Activated gamma-delta T cell treated with anti-CD3 and anti-CD28 coated beads, Interleukin-2, amount 50 U/mL, for 16 hours (primary cell): ENCODE measurements around the gene TIGD3.

Source experiments
- DNase-seq: peaks from one replicate; pipeline ENCODE4 v3.0.0-alpha.2; 2020; ENCODE audit warnings: low read depth

The TIGD3 gene

DNA sequence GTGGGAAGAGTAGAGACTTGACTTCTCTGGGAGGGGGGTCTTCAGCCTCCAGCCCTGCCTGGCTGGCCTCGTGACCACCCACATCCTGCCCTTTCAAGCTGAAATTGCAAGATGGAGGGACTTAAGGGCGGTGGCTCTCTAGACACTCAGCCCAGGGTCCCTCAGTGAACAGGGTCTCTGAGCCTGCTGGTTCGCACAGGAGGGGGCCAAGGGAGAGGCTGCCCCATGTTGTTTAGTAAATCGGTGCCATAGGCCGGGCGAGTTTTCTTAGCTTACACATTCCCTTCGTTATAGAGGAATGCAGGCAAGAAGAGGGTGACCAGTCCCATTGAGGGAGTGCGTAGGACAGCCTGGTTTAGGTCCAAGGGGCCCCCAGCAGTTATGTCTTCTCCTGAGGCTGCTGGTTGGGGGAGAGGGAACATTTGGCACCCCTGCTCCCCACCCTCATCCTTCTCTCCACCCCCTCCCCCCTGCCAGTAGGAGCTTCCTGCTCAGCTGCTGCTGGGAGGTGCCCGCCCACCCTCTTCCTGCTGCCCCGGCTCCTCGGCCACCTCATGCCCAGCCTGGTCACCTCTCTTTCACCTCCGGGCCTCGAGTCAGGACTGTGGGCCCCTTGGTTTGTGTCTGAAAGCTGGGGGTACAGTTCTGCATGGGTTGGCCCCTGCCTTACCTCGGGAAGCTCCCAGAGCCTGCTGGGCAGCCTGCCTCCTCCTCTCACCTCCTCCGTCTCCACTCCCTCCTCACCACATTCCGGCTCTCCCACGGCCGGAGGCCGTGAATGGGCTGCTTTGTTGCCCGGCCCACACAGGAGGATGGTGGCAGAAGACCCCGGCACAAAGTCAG is 35.8 kb downstream of the TIGD3 start:
- no peak for DNase-seq

DNA sequence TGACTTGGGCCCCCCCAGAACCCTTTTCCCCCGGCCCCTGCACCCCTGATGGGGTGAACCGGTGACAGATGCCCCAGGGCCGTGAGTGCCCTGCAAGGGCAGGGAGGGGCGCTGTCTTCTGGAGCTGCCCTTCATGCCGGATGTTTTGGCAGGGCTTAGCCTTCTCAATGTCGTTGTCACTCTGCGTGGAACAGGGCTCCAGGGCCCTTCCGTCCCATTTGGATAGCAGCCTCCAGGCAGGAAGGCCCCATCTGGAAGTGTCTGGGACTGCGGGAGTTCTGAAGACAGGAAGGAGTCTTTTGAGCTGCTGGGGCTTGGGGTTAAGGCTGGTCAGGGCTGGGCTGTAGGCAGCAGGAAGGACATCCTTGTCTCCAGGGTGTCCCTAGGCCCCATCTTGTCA is 36.4 kb downstream of the TIGD3 start:
- DNase-seq = no peak

DNA sequence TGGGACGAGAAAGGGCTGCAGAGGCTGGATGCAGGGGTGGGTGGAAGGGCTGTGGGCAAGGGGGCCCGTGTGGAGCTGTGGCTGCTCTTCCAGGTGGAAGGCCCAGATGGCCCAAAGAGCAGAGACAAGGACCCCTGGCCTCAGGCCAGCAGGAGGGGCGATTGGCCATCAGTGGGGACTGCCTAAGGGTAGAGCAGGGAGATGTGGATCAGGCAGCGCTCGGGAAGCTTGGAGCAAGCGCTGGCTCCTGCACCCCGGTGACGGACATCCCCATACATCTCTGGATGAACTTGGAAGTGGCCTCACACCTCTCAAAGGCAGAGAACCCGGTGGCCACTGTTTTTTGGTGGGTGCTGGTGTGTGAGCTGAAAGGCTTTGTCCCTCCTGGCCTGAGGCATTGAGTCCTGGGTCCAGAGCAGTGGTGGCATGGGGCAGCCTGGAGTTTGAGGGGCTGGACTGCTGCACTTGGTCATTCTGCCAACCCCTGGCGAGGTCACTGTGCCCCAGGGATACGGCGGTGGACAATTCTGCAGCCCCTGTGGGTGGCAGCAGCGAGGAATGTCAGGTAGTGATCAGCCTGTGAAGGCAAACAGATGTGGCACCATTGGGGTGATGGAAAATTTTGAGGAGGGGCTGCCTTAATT is 37.8 kb downstream of the TIGD3 start:
- DNase-seq = no peak

DNA sequence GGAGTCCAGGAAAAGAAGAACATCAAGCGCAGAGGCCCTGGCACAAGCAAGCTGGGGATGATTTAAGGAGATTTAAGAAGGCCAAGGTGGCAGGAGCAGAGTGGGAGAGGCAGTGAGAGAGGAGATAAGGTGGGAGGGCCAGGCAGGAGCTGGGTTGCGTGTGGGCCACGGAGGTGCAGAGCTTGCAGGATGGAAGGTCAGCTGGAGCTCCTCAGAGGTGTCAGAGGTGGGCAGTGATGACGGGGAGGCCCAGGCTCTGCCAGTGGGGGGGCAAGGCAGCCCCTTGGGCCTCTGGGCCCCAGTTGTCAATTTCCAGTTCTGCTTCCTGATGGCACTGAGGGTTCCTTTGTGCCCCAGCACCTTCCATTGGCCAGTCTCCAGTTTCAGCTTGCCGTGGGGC is 38.3 kb downstream of the TIGD3 start:
- no peak for DNase-seq

DNA sequence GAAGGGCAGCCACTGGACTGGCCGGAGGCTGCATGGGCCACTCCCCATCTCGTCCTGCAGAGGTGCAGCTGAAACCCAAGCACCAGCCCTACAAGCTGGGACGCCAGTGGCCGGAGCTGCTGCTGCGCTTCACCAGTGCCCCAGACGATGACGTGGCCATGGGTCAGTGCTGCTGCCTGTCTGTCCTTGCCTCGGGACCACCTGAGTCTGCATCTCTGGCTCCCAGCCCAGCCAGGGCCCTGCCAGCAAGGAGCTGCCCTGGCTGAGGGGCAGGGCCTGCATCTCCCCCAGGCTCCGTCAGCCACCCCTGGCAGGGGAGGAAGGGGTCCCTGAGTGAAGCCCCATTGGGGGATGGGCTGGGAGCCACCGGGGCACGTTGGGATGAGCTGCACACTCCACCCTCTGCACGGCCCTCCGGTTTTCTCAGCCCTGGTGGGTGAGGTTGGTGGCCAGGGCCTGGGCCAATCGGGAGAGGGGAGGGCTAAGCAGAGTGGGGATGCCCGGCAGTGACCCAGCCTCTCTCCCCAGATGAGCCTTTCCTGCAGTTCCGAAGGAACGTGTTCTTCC is 39.0 kb downstream of the TIGD3 start:
- DNase-seq = no peak

DNA sequence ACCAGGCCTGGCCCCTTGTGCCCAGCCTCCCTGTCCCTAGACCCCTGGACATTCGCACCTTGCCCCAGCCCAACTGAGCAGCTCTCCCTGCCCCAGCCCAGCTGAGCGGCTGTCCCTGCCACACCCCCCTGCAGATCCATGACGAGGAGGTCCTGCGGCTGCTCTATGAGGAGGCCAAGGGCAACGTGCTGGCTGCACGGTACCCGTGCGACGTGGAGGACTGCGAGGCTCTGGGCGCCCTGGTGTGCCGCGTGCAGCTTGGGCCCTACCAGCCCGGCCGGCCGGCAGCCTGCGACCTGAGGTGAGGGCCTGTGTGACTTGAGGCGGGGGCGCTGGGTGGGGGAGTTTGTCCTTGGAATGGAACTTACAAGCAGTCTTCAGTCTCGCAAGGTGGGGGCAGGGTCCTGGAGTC is 39.6 kb downstream of the TIGD3 start:
- DNase-seq = no peak

DNA sequence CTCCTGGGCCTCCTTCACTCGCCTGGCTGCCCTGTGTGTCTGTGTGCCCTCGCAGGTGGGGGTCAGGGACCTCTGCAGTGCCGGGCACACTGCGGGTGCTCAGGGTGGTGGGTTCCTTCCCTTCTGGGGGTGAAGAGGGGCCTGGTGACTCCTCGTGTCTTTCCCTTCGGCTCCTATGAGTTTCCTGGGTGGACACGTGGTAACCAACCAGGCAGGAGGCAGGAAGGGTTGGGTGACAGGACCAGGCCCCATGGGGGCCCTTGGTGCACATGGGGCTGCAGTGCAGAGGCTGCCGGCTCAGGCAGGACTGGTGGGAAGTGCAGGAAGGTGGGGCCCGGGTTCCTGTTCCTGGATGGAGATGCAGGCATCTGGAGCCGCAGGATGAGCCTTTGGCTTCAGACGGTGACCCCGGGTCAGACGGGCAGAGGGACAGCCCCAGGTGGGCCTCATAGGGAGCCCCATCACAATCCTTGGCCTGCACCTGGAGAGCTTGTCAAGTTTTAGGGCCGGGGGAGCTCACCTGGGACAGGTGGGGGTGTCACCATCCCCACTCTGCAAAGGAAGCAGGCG is 41.5 kb downstream of the TIGD3 start:
- DNase-seq = no peak

DNA sequence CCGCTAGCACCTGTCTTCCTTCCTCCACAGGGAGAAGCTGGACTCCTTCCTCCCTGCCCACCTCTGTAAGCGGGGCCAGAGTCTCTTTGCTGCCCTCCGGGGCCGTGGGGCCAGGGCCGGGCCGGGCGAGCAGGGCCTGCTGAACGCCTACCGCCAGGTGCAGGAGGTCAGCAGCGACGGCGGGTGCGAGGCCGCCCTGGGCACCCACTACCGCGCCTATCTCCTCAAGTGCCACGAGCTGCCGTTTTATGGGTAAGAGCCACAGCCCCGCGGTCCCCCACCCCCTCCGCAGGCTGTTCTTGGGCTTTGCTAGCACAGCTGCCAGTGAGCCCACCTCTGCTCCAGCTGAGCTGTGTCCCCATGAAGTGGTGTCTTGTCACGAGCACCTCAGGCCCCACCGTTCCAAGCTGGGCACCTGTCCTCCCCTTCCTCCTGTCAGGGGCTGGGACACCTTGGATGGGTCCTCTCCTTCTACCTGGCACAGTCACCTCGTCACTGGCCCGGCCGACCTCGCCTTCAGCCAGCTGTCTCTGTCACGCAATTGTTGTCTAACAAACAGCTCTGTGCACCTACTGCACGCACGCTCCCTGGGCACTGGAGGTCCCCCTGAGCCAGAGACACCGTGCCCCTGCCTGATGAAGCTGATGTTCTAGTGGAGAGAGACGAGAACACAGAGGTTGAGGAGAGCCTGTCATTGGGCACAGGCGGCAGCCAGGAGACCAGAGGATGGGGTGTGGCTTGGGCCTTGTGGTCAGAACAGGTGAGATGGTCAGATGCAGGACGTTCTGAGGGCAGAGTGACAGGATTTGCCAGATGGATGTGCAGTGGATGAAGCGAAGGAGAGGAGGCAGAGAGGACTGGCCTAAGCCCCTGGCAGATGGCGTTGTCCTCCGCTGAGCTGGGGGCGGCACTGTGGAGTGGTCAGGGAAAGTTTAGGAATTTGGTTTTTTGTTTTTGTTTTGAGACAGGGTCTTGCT is 42.5 kb downstream of the TIGD3 start:
- no peak for DNase-seq

DNA sequence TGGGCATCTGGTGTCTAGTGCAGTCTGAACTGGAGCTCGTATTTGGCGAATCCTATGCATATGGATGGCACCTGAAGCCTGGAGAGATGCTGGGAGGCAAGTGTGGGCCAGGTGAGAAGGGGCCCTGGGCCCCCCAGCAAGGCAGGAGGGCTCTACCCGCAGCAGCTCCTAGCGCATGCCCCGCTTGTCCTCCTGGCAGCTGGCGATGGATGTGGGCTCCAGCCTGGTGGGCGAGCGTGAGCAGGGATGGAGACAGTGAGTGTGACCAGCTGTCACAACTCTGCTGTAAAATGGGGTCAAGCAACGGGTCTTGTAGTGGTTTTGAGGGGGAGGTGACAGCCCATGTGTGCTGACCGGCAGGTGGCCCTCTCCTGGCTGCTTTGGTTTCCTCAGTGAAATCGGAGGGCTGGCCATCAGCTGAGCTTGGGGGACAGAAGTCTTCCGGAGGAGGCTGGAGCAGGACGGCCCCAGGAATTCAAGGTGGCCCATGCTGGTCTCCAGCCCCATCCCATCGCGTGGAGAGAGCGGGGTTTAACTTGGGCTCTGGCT is 43.9 kb downstream of the TIGD3 start:
- DNase-seq = no peak

DNA sequence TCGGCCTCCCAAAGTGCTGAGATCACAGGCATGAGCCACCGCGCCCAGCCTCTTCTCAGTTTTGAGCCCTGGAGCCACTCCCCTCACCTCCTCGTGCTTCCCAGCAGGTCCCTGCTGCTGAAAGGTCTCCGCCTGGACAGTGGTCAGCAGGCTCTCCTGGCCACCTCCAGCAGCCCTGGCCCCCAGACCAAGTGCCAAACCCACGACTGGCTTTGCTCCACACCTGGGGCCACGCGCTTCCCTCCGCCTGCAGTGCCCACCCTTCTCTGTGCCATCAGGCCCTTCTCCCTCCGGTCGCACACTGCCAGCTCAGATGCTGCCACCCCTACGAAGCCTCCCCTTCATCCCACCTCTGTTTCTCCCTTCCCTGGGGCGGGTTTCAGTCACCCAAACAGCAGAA is 44.7 kb downstream of the TIGD3 start:
- no peak for DNase-seq

DNA sequence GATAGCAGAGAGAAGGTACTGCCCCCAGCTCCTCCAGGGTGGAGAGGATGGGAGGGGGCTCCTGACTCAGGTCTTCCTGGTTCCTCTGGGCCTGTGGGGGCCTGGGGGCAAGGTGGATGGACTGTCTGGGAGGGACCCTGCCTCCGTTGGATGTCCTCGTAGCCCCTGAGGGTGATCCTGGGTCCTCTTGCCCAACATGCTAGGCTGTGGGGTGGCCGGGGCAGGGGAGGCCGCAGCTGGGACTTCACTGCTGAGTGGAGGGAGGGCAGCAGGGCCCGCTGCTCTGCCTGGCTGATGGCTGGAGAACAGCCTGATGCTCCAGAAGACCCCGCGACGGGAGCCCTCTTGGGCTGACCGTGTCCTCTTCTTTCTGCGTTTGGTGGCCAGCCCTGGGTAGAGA is 45.3 kb downstream of the TIGD3 start:
- DNase-seq = no peak

DNA sequence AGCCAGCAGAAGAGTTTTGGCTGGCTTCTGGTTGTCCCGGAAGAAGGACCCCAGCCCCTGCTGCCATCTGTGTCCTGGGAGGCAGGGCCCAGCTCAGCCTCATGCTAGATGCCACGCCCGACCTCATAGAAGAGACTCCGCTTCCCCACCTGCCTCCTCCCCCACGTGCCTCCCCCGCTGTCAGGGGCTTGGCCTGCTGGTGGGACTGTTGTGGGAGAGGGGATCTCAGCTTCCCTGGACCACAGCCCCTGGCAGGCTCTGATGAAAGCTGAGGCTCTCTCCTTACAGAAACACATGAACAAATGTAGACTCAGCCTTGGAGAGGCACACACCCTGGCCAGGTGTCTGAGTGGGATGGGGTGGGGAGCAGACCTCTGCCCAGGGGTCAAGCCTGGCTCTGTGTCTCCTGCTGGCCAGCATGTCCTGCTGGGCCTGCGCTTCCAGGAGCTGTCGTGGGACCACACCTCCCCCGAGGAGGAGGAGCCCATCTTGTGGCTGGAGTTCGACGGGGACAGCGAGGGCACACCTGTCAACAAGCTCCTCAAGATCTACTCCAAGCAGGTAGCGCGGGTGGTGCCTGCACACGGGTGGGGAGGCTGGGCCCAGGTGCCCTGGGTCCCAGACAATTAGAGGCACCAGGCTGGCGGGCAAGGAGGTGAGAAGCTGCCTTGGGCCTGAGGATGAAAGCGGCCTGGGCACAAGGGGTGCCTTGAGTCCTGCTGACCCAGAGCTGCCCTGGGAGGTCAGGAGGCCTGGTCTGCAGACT is 45.9 kb downstream of the TIGD3 start:
- no peak for DNase-seq

DNA sequence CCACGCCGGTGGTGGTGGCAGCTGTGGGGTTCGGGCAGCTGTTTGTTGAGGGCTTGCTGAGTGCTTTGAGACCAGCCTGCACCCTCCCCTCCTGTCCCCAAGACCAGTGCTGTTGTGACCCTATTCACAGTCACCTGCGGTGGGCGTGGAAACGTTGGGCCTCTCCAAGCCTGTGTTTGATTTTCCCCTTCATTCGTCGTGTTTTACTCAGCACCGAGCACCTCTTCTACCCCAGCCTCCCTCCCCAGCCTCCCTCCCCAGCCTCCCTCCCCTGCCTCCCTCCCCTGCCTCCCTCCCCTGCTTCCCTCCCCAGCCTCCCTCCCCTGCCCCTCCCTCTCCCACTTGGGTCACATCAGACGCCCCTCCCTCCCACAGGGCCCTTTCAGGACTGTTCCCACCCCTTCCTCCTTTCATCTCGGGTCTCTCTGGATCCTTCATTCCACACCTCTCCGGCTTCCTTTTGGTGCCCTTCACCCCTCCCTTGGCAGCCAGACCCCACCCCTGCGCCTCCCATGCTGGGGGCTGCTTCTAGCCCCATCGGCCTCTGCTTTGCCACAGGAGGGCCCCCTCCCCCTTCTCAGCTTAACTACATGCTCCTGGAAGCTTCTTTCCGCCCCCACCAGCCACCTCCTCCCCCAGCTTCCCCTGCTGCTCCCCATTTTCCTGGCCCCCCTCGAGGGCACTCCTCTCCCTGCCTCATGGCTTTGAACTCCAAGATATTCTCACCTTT is 46.7 kb downstream of the TIGD3 start:
- DNase-seq = no peak

DNA sequence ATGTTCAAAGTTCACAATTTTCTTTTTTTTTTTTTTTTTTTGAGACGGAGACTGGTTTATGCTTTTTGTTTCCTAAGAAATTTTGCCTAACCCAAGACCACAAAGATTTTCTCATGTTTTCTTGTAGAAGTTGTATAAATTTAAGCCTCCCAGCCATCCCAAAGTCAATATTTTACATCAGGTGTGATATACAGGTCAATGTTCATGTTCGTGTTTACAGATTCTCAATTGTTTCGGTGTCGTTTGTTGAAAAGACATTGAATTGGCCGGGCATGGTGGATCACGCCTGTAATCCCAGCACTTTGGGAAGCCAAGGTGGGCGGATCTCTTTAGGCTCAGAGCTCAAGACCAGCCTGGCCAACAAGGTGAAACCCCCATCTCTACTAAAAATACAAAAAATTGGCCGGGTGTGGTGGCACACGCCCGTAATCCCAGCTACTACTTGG is 47.3 kb downstream of the TIGD3 start:
- no peak for DNase-seq

DNA sequence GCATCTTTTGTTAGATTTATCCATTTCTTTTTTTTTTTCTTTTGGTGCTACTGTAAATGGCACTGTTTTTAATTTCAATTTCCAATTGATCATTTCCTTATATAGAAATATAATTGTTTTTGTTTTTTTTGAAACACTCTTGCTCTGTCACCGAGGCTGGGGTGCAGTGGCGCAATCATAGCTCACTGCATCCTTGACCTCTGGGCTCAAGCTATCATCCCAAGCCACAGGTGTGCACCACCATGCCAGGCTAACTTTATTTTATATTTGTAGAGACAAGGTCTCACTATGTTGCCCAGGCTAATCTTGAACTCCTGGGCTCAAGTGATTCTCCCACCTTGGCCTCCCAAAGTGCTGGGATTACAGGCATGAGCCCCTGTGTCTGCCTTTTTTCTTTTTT is 48.2 kb downstream of the TIGD3 start:
- DNase-seq = no peak

DNA sequence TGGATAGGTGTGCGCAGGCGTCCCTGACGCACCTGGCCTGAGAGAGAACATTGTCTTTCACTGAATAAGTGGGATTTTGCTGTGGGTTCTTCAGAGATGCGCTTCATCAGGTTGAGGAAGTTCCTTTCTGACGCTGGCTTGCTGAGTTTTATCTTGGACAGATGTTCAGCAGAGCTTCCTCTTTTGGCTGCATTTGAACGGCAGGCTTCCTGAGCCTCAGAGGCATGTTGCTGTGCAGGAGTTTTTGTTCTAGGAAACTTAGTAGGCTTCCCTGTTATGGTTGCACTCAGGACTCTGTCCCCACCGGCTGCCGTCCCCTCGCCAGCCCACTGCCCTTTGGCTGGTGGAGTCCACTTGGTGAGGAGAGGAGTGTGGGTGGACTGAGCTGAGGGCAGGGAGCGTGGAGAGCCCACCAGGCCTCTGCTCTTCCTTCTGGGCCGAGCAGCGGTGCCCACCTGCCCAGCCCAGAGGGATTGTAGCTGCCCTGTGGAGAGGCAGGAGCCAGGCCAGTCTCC is 49.1 kb downstream of the TIGD3 start:
- DNase-seq = no peak

DNA sequence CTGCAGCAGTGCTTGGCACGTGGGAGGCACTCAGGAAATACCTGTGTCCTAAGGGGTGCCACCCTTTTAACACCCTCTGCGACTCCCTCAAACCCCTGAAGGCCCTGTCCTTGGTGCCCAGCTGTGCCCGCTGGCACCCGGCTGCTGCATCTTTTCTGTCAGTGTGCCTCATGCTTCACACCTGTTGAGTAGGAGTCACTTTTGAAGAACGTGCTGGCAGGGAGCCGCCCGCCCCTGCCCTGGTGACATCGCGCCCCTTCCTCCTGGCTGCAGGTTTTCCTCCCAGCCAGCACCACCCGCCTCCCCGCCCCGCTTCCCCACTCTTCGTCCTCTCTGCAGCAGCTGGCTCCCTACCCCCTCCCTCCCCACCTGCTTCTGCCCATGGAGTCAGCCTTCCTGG is 49.7 kb downstream of the TIGD3 start:
- no peak for DNase-seq

DNA sequence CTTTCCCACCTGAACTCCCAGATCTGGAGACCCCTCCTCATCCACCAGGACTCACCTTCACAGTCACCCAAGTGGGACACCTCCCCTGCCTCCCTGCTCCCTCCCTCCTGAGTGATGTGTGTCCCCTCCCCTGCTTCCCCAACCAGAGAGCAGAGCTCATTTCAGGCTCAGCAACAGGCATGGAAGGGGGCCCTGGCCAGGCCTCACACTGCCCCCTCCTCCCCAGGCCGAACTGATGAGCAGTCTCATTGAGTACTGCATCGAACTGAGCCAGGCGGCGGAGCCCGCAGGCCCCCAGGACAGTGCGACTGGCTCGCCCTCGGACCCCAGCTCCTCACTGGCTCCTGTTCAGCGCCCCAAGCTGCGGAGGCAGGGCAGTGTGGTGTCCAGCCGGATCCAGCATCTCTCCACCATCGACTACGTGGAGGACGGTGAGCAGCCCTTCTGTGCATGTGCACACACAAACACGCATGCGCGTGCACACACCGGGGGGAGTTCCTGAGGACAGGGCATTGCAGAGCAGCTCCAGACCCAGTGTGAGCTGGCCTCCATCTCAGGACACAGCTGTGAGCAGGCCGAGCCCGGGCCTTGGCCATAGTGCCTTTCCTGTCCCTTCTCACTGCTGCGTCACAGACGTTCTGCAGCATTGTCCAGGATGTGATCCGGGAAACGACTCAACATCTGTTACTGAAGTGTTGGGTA is 50.2 kb downstream of the TIGD3 start:
- no peak for DNase-seq
